ENCODE results near the gene CCND1.

CCND1 gene

DNA sequence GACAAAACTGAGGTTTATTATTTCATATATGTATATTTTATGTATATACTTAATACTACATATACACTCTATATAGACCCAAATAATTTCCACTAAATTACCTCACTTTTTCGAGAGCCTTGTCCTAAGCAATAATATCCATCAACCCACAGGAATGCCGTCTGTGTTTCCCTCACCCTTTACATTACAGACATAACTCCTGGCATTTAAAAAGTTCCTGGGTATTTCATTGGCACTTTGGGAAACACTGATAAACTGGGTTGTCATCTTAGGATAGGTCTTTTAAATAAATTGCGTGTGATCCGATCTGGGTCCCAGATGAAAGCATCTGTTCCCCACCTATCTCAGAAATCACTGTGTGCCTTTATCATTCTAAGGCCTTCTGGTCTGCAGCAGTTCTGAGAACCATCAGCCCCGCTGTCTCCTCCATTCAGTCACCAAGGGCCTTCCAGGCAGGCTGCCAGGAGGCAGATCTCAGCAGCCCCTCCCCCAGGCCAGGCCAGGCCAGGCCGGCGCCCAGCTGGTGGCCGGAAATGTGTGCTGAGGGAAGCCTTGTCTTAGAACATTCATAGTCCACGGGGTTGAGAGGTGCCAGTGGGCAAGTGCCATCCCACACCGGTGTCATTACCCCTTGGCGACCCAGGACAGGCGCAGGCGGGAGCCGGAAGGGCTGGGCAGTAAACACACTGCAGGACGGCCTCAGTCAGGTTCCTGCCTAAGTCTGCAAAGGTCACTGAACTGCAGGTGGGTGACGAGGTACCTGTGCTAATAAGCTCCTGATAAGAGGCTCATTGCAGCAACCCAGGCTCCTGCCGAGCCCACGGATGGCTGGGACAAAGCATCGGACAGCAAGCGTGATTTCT is 59.6 kb downstream of the CCND1 start:
- H3K9ac ChIP-seq (ENCODE audit: low read depth in 1 of 2, low read length in 2 of 2), result no peak overlapping the region
- no peak overlapping the region for H3K4me3 ChIP-seq (ENCODE audit: low read depth in 1 of 2, low read length in 2 of 2)
- H3K4me1 ChIP-seq (ENCODE audit: control insufficient read depth in 1 of 2, insufficient read depth in 2 of 2, low read length in 2 of 2), result peaks cover 13 to 21% of the 10 kb centered on the region in 2 donors
- H3K9me3 ChIP-seq (ENCODE audit: control insufficient read depth in 1 of 2, low read length in 2 of 2), result no peaks in the 10 kb centered on the region
- no peak overlapping the region for H3K27ac ChIP-seq (ENCODE audit: low read depth, low read length)
- H3K36me3 ChIP-seq (ENCODE audit: control insufficient read depth in 1 of 2, insufficient read depth in 2 of 2, low read length in 2 of 2), result no peaks in the 10 kb centered on the region
- H3K27me3 ChIP-seq (ENCODE audit: control insufficient read depth in 1 of 2, insufficient read depth in 2 of 2, low read length in 2 of 2), result peaks cover 28 to 52% of the 10 kb centered on the region in 2 donors

- Histone ChIP-seq H3K9ac (ENCODE audit: low read depth in 1 of 2, low read length in 2 of 2) (no peak overlapping the region), H3K9me3 (ENCODE audit: control insufficient read depth in 1 of 2, low read length in 2 of 2) (no peaks in the 10 kb centered on the region), H3K27me3 (ENCODE audit: control insufficient read depth in 1 of 2, insufficient read depth in 2 of 2, low read length in 2 of 2) (peaks cover 18 to 61% of the 10 kb centered on the region in 2 donors), H3K4me3 (ENCODE audit: low read depth in 1 of 2, low read length in 2 of 2) (no peak overlapping the region), H3K27ac (ENCODE audit: low read depth, low read length) (no peak overlapping the region), H3K4me1 (ENCODE audit: control insufficient read depth in 1 of 2, insufficient read depth in 2 of 2, low read length in 2 of 2) (peaks cover 28 to 31% of the 10 kb centered on the region in 2 donors), H3K36me3 (ENCODE audit: control insufficient read depth in 1 of 2, insufficient read depth in 2 of 2, low read length in 2 of 2) (no peaks in the 10 kb centered on the region)
Observed at GRCh38 chr11:69702239-69702691, 61.3 kb downstream of the CCND1 start.

DNA sequence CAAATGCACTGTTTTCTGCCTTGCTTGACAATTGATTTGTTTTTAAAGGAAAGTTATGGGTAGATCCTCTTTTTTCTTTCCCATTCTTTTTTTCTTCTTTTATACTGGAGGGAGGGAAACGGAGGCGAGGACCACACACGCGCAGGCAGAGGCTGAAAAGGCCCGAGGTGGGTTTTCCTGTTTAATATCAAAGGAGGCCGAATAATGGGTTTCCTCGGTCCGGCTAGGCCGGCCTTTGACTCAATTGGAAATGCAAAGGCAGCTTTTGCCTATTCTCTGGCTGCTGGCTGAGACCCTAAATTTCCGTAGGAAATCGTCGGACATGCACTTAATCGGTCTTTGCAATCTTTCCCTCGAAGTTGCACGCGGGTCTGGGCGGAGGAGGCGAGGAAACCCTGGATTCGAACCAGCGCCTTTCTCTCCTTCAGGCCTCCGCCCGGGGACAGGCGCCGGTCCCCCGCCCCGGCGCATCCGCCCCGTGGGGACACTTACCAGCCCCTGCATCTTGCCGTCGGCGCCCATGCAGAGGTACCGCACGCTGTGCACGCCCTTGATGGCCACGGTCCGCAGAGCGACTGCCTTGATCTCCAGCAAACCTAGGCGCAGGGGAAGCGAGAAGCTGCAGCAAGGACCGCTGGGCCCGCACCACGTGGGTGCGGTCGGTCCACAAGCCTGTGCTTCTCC is 62.0 kb downstream of the CCND1 start:
- H3K4me1 ChIP-seq (ENCODE audit: control insufficient read depth in 1 of 2, insufficient read depth in 2 of 2, low read length in 2 of 2), result peaks cover 29 to 32% of the 10 kb centered on the region in 2 donors
- H3K9me3 ChIP-seq (ENCODE audit: control insufficient read depth in 1 of 2, low read length in 2 of 2), result no peaks in the 10 kb centered on the region
- no peak overlapping the region for H3K9ac ChIP-seq (ENCODE audit: low read depth in 1 of 2, low read length in 2 of 2)
- no peak overlapping the region for H3K27ac ChIP-seq (ENCODE audit: low read depth, low read length)
- H3K27me3 ChIP-seq (ENCODE audit: control insufficient read depth in 1 of 2, insufficient read depth in 2 of 2, low read length in 2 of 2), result peaks cover 16 to 57% of the 10 kb centered on the region in 2 donors
- H3K36me3 ChIP-seq (ENCODE audit: control insufficient read depth in 1 of 2, insufficient read depth in 2 of 2, low read length in 2 of 2), result no peaks in the 10 kb centered on the region
- no peak overlapping the region for H3K4me3 ChIP-seq (ENCODE audit: low read depth in 1 of 2, low read length in 2 of 2)

- Histone ChIP-seq H3K9ac (ENCODE audit: low read depth in 1 of 2, low read length in 2 of 2) (no peak overlapping the region), H3K36me3 (ENCODE audit: control insufficient read depth in 1 of 2, insufficient read depth in 2 of 2, low read length in 2 of 2) (no peaks in the 10 kb centered on the region), H3K27me3 (ENCODE audit: control insufficient read depth in 1 of 2, insufficient read depth in 2 of 2, low read length in 2 of 2) (peaks cover 16 to 57% of the 10 kb centered on the region in 2 donors), H3K4me1 (ENCODE audit: control insufficient read depth in 1 of 2, insufficient read depth in 2 of 2, low read length in 2 of 2) (peaks cover 29 to 32% of the 10 kb centered on the region in 2 donors), H3K9me3 (ENCODE audit: control insufficient read depth in 1 of 2, low read length in 2 of 2) (no peaks in the 10 kb centered on the region), H3K4me3 (ENCODE audit: low read depth in 1 of 2, low read length in 2 of 2) (no peak overlapping the region), H3K27ac (ENCODE audit: low read depth, low read length) (no peak overlapping the region)
Observed at GRCh38 chr11:69703453-69703767, 62.5 kb downstream of the CCND1 start.
